GM19238 (cell line): ENCODE measurements around the gene CRNN.

Experiments
- DNase-seq: peaks from one replicate; pipeline ENCODE4 v3.0.0; 2011; ENCODE audit warnings: low spot score; ENCODE audit not compliant: insufficient read length

CRNN gene

DNA sequence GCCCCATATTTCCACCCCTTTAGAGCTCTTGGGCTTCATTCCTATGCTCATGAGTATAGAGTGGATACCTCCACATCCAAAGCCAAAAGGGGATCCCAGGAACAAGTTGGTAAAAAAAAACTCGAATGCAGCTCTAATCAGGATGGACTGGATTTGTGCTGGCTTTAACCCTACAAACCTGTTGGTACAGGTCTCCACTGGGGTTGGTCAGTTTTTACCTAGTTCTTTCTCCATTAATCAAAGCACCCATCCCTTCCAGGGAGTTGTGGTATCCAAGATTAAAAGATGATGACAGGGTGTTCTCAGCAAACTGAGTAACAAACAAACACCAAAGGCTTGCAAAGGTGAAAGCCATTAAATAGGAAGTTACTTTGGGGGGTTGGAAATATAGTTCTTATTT, 5.9 kb upstream of the CRNN start:
- no peak for DNase-seq

DNA sequence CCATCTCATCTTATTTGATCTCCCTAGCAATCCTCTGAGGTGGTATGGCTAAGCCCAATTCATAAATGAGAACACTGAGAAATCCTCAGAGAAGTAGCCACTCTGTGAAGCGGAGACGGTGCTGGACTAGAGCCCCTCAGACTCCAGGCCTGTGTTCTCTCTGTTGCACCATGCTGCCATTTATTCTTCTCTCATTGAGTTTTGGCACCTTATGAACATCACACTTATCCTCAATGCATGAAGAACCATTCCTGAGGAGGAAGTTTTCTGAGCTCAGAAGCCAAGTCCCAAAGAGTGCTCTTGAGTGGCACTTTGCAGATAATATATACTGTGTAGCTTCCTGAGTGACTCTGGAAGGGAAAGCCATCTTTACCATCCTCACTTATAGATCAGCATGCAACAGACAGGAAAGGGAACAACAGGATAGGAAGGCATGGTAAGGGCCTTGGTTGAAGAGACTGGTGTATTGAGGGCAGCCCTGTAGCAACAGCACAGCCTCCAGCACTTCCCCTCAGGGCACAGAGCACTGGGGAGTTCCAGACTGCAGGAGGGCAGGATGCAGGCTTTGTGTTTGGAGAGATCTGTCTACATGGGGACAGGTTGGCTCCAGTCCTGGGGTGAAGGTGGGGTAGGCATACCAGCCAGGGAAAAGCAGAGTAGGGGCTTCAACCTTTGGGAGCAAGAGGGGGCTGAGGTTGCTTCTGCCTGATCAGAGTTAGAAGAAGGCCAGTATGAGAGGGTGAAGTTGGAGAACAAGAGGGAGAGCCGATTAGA, 1.6 kb upstream of the CRNN start:
- no peak for DNase-seq

DNA sequence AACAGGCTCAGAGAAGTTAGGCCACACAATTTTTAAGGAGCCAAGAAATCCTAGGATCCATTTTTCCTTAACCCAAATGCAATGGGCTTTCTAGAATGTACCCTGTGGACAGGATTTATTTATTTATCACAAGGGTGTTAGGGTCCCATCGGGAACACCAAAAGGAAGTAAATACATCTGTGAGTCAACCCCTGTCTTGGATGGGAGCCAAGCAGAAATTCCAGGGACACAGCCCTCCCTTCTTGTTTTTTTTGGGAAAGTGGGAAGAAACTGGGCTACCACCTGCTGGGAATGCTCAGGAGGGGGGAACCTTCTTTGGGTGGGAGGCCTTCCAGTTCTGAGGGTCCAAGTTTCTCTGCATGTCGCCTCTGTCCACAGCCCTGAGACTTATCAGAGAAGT, 1.3 kb downstream of the CRNN start:
- no peak for DNase-seq

DNA sequence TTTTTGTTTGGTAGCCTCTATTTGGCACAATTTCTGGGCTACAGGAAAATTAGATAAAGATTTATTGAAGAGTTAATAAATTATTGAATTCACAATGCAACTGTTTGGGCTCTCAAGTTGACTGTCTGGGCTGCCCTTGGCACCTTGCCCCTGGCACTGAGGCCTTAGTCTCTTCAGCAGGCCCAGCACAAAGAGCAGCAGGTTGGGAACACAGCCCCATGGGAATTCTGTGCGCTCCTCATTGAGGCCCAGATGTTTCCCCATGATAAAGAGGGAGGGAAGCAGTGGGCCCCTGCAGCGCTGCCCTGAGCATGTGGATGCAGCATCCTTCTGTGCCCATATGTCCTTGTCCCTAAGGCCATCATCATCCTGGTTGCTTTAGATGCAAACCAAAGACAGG, 2.9 kb downstream of the CRNN start:
- DNase-seq = no peak

DNA sequence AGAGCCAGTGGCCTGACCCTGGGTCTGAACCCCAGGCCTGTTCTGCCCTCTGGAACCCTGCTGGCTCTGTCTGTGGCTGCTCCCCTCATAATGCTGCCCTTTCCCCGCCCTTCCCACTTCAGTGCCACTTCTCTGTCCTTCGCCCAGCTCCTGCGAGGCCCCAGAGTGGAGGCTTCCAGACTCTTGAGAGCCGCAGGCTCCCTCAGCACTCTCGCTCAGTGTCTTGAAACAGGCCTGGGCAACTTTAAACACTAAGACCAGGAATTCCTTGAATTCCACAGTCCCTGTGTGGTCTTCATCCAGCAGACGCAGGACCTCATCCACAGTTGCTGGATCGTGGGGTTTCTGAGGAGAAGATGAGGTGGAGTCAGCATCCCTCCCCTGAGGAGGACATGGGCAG, 3.5 kb downstream of the CRNN start:
- no peak for DNase-seq

DNA sequence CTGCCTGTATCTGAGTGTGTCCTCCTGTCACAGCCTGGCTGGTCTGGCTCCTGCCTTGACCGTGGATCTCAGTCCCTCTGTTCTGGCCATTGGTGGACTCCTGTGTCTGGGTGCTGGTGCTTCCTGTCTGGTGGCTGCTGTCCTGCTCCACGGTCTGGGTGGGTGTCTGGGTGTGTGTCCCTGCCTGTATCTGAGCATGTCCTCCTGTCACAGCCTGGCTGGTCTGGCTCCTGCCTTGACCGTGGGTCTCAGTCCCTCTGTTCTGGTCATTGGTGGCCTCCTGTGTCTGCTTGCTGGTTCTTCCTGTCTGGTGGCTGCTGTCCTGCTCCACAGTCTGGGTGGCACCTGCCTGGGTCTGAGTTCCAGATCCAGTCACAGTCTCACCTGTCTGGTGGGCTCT, 4.0 kb downstream of the CRNN start:
- DNase-seq = no peak

DNA sequence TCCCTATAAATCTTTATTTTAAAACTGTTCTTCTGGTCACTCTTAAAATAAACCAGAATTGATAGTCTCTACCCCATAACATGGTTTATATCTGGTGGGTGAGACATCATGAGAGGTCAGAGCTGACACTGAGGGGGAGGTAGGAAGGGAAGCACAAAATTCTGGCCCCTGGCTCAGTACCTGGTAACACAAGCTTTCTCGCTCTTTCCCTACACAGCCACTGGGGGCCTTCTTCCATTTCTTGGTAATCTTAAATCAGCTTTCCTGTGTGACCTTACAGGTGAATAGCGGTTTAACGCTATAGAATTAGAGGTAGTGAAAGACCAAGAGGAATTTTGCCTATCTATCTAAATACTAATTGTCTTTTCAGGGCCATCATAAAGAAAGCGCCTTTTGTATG, 5.4 kb downstream of the CRNN start:
- DNase-seq = no peak

DNA sequence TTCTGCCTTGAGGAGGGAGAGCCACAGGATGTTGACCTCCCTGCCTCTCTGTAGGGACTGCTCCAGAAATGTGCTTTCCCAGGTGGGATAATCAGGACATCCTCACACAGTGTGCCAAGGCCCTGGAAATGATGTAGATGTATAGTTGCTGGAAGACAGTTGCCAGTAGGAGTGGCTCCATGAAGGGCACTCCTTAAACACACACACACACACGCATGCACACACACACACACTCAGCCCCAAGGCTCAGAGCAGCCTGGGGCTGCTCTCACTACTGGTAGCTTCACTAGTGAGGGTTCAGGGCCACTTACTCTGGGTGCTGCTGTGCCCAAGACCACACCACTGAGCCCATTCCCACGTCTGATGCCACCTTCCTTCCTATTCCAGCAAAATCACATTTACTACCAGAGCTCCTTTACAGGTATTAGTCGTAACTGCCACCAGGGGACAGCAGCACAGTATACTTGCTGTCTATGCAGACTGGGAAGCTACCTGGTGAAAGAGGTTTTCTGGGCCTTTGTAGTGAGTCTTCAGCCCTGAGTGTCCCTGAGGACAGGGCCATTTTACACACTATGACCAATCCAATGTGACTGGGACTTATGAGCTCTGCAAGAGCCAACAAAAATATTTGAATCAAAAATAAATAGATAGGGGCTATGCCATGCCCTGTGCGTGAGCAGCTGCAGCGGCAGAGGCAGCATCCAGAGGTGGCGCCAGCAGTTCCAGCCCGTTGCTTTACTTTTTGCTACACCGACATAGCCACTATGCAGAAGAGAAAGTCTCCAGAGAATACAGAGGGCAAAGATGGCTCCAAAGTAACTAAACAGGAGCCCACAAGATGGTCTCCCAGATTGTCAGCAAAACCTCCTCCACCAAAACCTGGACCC, 15.0 kb downstream of the CRNN start:
- DNase-seq = no peak

DNA sequence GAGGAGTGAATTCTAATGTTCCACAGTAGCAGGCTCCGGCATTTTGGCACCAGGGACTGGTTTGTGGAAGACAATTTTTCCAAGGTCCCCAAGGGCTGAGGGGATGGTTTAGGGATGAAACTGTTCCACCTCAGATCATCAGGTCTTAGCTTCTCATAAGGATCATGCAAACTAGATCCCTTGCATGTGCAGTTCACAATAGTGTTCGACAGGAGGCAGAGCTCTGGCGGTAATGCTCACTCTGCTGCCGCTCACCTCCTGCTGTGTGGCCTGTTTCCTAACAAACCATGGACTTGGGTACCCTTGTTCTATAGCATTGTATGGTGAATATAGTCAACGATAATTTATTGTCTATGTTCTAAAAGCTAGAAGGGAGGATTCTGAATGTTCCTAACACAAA, 16.6 kb downstream of the CRNN start:
- no peak for DNase-seq

DNA sequence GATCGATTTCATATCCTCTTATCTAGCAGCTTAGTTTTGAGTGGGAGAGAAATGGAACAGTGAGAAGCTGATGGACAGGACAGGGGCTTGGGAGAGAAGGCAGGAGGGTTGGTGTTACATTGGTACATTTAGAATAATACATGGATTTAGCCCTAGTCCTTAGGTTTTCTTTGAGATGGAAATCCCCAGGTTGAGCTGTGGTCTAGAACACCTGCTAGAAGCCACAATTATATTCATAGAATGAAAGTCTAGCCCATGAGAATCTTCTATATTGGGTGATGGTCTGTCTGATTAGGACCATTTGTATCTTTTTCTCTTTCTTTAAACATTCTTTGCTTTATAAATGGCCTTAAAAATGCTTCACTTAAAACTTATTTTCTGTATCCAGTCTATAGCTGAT, 19.9 kb downstream of the CRNN start:
- DNase-seq = no peak

DNA sequence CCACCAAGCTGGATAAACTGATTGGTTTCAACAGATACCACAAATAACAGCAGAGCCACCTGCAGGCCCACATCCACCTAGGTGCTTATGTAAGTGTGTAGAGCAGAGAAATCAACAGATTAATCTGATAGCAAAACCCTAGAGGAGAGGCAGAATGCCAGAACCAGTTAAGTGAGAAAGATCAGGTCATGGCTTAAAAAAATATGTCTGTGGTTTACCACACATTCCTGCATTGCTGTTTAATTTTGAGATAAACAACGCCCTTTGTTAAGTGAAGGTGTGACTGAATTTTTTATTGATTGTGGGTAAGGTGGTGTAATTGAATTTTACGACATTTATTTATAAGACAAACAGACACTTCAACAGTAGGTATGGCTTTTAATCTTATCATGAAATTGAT, 21.2 kb downstream of the CRNN start:
- DNase-seq = no peak

DNA sequence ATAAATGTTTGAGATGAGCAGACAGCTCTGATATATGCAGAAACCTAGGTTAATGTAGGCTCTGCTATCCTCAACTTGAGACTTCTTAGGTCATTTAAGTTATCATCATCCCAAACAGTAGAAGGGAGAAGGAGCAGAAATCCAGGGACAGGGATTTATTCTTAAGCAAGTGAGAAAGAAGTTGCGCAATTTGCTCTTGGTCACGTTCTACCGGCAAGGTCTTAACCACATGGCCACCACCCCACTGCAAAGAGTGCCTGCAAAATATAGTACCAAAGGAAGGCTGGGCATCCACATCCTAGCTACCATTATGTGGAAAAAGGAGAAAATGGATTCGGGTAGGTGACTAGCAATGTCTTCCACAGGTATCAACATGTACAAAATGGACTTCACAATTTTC, 25.2 kb downstream of the CRNN start:
- DNase-seq = no peak

DNA sequence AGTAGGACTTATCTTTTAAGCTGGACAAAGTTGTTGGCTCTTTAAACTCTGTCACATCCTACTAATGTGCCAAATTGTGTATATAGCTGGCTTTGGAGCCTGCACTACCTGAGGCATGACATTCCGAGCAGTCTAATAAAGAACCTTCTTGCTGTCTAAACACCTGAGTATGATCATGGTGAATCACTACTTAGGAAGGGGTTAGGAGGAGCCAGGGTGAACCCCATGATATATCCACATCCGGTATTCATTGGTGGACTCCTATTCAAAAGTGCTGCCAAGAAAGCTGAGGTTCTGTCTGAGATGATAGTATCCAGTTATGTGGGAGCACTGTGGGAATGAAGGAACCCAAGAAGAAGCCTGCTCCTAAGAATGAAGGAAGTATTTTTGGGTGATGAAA, 27.1 kb downstream of the CRNN start:
- DNase-seq = no peak

DNA sequence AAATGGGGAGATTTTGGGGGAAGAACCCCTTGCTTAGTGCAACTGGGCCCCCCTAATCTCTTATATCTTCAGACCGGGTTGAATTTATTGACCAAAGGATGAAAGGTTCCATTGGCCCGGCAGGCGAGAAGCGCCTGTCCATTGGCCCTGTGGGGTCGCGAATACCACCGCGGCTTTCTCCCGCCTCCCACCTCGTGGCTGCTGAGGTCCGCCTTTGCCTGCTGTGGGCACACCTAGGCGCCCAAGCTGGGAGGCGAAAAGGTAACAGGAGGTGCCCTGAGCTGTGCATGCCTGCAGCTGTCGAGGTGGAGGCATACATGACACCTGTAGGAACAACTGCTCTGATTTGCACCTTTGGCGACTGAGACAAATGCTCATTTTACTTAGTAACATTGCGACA, 33.1 kb downstream of the CRNN start:
- no peak for DNase-seq

DNA sequence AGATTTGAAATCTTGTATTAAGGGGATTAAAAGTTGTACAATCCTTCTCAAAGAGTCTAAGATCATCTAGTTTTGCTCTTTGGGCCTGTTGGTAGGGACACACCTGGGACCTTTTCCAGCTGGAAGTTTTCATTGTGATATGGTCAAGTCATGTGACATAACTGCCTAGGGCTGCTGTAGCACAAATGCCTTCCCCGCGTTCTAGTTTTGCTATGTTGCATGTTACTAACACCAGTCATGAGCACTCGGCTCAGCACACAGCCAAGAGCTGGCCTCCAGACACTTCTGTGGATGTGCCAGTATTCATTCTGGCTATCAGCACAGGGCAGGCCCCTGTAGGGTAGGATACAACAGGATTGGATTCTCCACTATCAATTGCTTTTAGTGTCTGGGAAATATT, 39.6 kb downstream of the CRNN start:
- no peak for DNase-seq

DNA sequence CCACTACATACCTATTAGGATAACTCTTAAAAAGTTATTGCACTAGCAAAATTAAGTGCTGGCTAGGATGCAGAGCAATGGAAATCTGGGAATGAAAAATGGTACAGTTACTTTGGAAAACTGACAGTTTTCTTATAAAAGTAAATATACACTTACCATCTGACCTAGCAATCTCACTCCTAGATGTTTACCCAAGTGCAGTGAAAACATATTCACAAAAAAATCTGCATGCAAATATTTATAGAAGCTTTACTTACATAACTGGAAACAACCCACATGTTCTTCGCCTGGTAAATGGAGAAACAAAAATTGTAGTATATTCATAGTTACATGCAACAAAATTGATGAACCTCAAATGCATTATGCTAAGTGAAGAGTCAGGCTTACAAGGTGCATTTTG, 41.4 kb downstream of the CRNN start:
- DNase-seq = no peak

DNA sequence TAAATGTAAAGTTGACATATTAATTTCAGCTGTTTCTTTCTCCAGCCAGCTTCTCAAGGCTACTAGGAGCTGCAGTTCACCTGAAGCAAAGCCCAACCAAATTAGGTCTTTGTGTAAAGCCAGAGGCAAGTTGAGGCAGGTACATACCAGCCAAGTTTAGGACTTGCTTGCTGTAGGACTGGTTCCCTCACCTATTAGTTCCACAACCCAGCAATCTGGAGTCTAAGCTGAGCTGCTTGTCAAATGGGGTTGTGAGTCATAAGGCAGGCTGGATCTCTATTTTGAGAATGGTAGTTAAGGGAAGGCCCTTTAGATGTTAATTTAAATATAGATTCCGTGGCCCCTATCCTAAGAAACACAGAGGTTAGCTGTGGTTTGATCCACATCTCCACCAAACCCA, 46.6 kb downstream of the CRNN start:
- DNase-seq = no peak

DNA sequence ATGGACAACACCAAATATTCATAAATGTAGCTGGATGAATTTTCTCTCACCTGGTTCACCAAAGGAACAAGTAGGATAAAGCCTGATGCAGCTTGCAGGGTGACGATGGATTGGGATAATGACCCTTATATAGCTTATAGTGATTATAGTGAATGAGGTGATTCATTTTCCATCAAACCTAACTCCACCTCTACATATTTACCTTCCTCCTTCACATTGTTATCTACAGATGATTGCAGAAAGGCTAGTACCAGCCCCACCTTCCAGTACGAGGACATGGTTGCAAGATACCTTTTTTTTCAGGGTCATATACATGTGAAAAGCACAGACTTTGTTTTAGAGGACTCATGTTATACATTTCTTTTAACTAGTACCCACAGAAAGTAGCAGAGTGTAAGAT, 54.2 kb downstream of the CRNN start, which contains the start of gene FLG2:
Gene FLG2, minus strand, starts transcription at position 101 of the 400 bp plus-strand sequence. CDS start 1,122 bp downstream, outside the sequence.
- DNase-seq = no peak
